Neural progenitor cell (in vitro differentiated cells): ENCODE measurements around the gene TMEM178B. TPM values are rescaled to one million over a fixed set of nuclear protein-coding genes. Genes with fewer than 3 reads are reported as not detected.

Source experiments
- DNase-seq: peaks from one replicate; pipeline ENCODE4 v3.0.0-alpha.2; 2016; ENCODE audit warnings: low spot score
- H2AFZ ChIP-seq: fragments of 200-600 bp; sonication (generic); replicated peaks from 2 replicates; pipeline ENCODE4 v1.6.1; 2016; ENCODE audit warnings: antibody characterized with exemption
- H3F3A ChIP-seq: fragments of 200-600 bp; sonication (generic); 2 replicates; pipeline ENCODE4 v1.6.1; 2016; ENCODE audit warnings: antibody characterized with exemption, low read depth
- H3K27ac ChIP-seq: fragments of 200-600 bp; sonication (generic); 2 replicates; pipeline ENCODE4 v1.5.1; 2016; ENCODE audit warnings: mild to moderate bottlenecking
- H3K27me3 ChIP-seq: fragments of 200-600 bp; sonication (generic); 2 replicates; pipeline ENCODE4 v1.6.1; 2016; ENCODE audit warnings: mild to moderate bottlenecking, moderate library complexity
- H3K36me3 ChIP-seq: fragments of 200-600 bp; sonication (generic); 2 replicates; pipeline ENCODE4 v1.5.1; 2016
- H3K4me1 ChIP-seq: fragments of 200-600 bp; sonication (generic); 2 replicates; pipeline ENCODE4 v1.6.1; 2016; ENCODE audit warnings: mixed run types
- H3K4me2 ChIP-seq: fragments of 200-600 bp; sonication (generic); 2 replicates; pipeline ENCODE4 v1.6.1; 2016
- H3K4me3 ChIP-seq: fragments of 200-600 bp; sonication (generic); 2 replicates; pipeline ENCODE4 v1.5.1; 2016
- H3K79me2 ChIP-seq: fragments of 200-600 bp; sonication (generic); 2 replicates; pipeline ENCODE4 v1.6.1; 2016; ENCODE audit warnings: low read depth
- H3K9ac ChIP-seq: fragments of 200-600 bp; sonication (generic); 2 replicates; pipeline ENCODE4 v1.6.1; 2016
- H3K9me3 ChIP-seq: fragments of 200-600 bp; sonication (generic); 2 replicates; pipeline ENCODE4 v1.5.1; 2016; ENCODE audit warnings: low read depth
- H4K20me1 ChIP-seq: fragments of 200-600 bp; sonication (generic); 2 replicates; pipeline ENCODE4 v1.6.1; 2016; ENCODE audit warnings: low read depth
- H3K27ac Mint-ChIP-seq: 3 replicates; pipeline ENCODE4 v1.8.0; 2021; ENCODE audit warnings: mixed read lengths
- H3K27me3 Mint-ChIP-seq: 2 replicates; pipeline ENCODE4 v1.8.0; 2022; ENCODE audit warnings: low read depth, mild to moderate bottlenecking, inconsistent platforms, moderate library complexity, mixed read lengths; ENCODE audit not compliant: insufficient read depth
- H3K36me3 Mint-ChIP-seq: 3 replicates; pipeline ENCODE4 v1.8.0; 2021; ENCODE audit warnings: mixed read lengths
- H3K4me1 Mint-ChIP-seq: 3 replicates; pipeline ENCODE4 v1.8.0; 2021; ENCODE audit warnings: mixed read lengths
- H3K4me3 Mint-ChIP-seq: 3 replicates; pipeline ENCODE4 v1.8.0; 2021; ENCODE audit warnings: mild to moderate bottlenecking, moderate library complexity, mixed read lengths
- H3K9me3 Mint-ChIP-seq: 3 replicates; pipeline ENCODE4 v1.8.0; 2020; ENCODE audit warnings: mixed read lengths
- EZH2 ChIP-seq: fragments of 200-600 bp; sonication (generic); IDR thresholded peaks from 2 replicates; pipeline ENCODE4 v1.6.1; 2017; ENCODE audit warnings: antibody characterized with exemption, mild to moderate bottlenecking, moderate library complexity
- EZH2phosphoT487 ChIP-seq: fragments of 200-600 bp; sonication (generic); IDR thresholded peaks from 2 replicates; pipeline ENCODE4 v1.6.1; 2017; ENCODE audit warnings: antibody characterized with exemption
- total RNA-seq: library from RNA; depleted of rRNA; stranded (reverse); fragments of >200 nt; gene quantifications from 2 replicates; pipeline ENCODE4 v1.2.3, GENCODE V29; 2015; ENCODE audit warnings: low replicate concordance
- TF ChIP-seq, protein P1 (sequence below): fragments of 200-600 bp; sonication (generic); IDR thresholded peaks from 2 replicates; pipeline ENCODE4 v1.5.1; 2017; ENCODE audit warnings: antibody characterized with exemption, mild to moderate bottlenecking

The TMEM178B gene
- total RNA-seq, 1 donor from 2014 or later: 2.9 TPM

GRCh38 chr7:141455723-141456122, 381.9 kb downstream of the TMEM178B start:
- H3K9ac ChIP-seq: no peak overlapping the region
- Mint-ChIP-seq H3K4me3 (no peak overlapping the region), H3K27ac (no peak overlapping the region), H3K9me3 (no peaks in the 10 kb centered on the region), H3K36me3 (no peaks in the 10 kb centered on the region), H3K27me3 (no peaks in the 10 kb centered on the region), H3K4me1 (peaks cover 17% of the 10 kb centered on the region)
- no peaks in the 10 kb centered on the region for H3K9me3 ChIP-seq
- no peak overlapping the region for H3K4me2 ChIP-seq
- no peak for DNase-seq
- H4K20me1 ChIP-seq: no peaks in the 10 kb centered on the region
- H3K27me3 ChIP-seq: no peaks in the 10 kb centered on the region
- H3K79me2 ChIP-seq: no peaks in the 10 kb centered on the region
- H3K36me3 ChIP-seq: no peaks in the 10 kb centered on the region
- no peaks in the 10 kb centered on the region for H3F3A ChIP-seq
- no peak overlapping the region for H3K4me3 ChIP-seq
- H2AFZ ChIP-seq: no peak overlapping the region
- H3K27ac ChIP-seq: no peak overlapping the region
- H3K4me1 ChIP-seq: peaks cover under 1% of the 10 kb centered on the region
- TF ChIP-seq EZH2phosphoT487: no peak
- TF ChIP-seq EZH2: no peak
- TF ChIP-seq, protein P1, sequence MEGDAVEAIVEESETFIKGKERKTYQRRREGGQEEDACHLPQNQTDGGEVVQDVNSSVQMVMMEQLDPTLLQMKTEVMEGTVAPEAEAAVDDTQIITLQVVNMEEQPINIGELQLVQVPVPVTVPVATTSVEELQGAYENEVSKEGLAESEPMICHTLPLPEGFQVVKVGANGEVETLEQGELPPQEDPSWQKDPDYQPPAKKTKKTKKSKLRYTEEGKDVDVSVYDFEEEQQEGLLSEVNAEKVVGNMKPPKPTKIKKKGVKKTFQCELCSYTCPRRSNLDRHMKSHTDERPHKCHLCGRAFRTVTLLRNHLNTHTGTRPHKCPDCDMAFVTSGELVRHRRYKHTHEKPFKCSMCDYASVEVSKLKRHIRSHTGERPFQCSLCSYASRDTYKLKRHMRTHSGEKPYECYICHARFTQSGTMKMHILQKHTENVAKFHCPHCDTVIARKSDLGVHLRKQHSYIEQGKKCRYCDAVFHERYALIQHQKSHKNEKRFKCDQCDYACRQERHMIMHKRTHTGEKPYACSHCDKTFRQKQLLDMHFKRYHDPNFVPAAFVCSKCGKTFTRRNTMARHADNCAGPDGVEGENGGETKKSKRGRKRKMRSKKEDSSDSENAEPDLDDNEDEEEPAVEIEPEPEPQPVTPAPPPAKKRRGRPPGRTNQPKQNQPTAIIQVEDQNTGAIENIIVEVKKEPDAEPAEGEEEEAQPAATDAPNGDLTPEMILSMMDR: no peak

DNA sequence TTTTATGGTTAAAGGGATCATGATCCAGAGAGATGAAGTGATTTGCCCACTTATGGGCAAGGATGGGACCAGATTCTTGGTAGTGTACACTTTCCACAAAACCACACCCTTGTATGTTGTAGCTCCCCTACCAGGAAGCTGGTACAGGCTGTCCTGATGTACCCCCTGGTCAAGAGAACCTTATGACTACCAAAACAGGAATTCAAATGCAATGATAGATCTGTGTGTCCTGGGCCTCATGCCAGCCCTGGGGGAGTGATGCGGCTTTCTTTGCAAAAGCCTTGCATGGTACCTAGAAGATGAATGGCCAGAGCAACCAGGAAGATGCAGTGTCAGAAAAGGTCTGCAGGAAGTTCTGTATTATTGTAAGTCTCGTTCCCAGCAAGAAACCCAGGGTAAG, 382.4 kb downstream of the TMEM178B start:
- Histone ChIP-seq H3K79me2 (no peaks in the 10 kb centered on the region), H3K27me3 (no peaks in the 10 kb centered on the region), H3K27ac (no peak overlapping the region), H4K20me1 (no peaks in the 10 kb centered on the region), H3K4me1 (peaks cover 6% of the 10 kb centered on the region), H3K36me3 (no peaks in the 10 kb centered on the region), H3K4me2 (no peak overlapping the region), H3F3A (no peaks in the 10 kb centered on the region), H3K9ac (no peak overlapping the region), H3K4me3 (no peak overlapping the region), H3K9me3 (no peaks in the 10 kb centered on the region), H2AFZ (no peak overlapping the region)
- H3K4me3 Mint-ChIP-seq: no peak overlapping the region
- H3K27ac Mint-ChIP-seq: no peak overlapping the region
- no peaks in the 10 kb centered on the region for H3K9me3 Mint-ChIP-seq
- peaks cover 22% of the 10 kb centered on the region for H3K4me1 Mint-ChIP-seq
- no peak for DNase-seq
- no peaks in the 10 kb centered on the region for H3K27me3 Mint-ChIP-seq
- H3K36me3 Mint-ChIP-seq: no peaks in the 10 kb centered on the region
- TF ChIP-seq EZH2 (no peak), EZH2phosphoT487 (no peak)
- TF ChIP-seq, protein P1: no peak

GRCh38 chr7:141456711-141457110, 382.8 kb downstream of the TMEM178B start:
- Histone ChIP-seq H3K27ac (no peak overlapping the region), H3K4me2 (no peak overlapping the region), H4K20me1 (no peaks in the 10 kb centered on the region), H3F3A (no peaks in the 10 kb centered on the region), H3K27me3 (no peaks in the 10 kb centered on the region), H3K4me1 (peaks cover 10% of the 10 kb centered on the region), H3K79me2 (no peaks in the 10 kb centered on the region), H3K4me3 (no peak overlapping the region), H3K36me3 (no peaks in the 10 kb centered on the region), H3K9ac (no peak overlapping the region), H2AFZ (no peak overlapping the region), H3K9me3 (no peaks in the 10 kb centered on the region)
- H3K36me3 Mint-ChIP-seq: no peaks in the 10 kb centered on the region
- no peak overlapping the region for H3K4me3 Mint-ChIP-seq
- TF ChIP-seq, protein P1: no peak
- TF ChIP-seq EZH2phosphoT487 (no peak), EZH2 (no peak)
- no peaks in the 10 kb centered on the region for H3K27me3 Mint-ChIP-seq
- DNase-seq: no peak
- no peaks in the 10 kb centered on the region for H3K9me3 Mint-ChIP-seq
- peaks cover 26% of the 10 kb centered on the region for H3K4me1 Mint-ChIP-seq
- H3K27ac Mint-ChIP-seq: no peak overlapping the region
